ENCODE data around the gene APMAP.

The APMAP gene

GRCh38 chr20:24969186-24970029, 23.1 kb downstream of the APMAP start:
- DNase-seq (ENCODE audit: low read depth in 2 of 2, low spot score in 1 of 2), result no peak

GRCh38 chr20:24968278-24968800, 24.2 kb downstream of the APMAP start:
- no peak for DNase-seq (ENCODE audit: low read depth in 2 of 2, low spot score in 1 of 2)

GRCh38 chr20:24966317-24967012, 26.1 kb downstream of the APMAP start:
- DNase-seq (ENCODE audit: low read depth in 2 of 2, low spot score in 1 of 2), result no peak

GRCh38 chr20:24965065-24965919, 27.3 kb downstream of the APMAP start:
- DNase-seq (ENCODE audit: low read depth in 2 of 2, low spot score in 1 of 2), result no peak

- DNase-seq (ENCODE audit: low read depth in 2 of 2, low spot score in 1 of 2), result no peak
Measured at GRCh38 chr20:24964506-24964840, 28.1 kb downstream of the APMAP start.

- DNase-seq (ENCODE audit: low read depth in 2 of 2, low spot score in 1 of 2), result no peak
Measured at GRCh38 chr20:24963672-24964505, 28.7 kb downstream of the APMAP start.

DNA sequence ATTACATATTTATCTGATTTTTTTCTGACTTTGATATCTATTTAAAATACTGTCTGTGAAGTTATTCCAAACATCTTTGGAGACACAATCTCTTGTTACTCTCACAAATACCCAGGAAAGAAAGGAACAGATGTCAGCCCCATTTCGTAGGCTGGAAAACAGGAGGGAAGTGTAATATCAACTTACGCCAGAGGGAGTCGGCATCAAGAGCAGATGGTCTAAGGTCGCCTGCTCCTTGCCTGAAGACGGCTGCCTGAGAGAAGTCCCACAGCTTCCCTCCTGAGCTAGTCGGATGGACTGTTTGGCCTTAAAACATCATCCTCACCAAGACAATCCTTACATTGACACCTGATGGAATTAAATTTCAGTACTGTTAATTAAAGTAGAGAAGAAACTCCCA, 30.0 kb downstream of the APMAP start:
- no peak for DNase-seq (ENCODE audit: low read depth in 2 of 2, low spot score in 1 of 2)

DNA sequence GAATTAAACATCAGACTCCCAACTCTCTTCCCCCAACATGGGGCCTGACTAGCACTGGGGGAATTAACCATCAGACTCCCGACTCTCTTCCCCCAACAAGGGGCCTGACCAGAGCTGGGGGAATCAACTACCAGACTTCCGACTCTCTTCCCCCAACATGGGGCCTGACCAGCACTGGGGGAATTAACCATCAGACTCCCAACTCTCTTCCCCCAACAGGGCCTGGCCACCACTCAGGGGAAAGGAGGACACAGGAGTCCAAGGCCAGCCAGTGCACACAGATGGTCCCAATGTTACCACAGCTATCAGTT, 30.4 kb downstream of the APMAP start:
- no peak for DNase-seq (ENCODE audit: low read depth in 2 of 2, low spot score in 1 of 2)

DNA sequence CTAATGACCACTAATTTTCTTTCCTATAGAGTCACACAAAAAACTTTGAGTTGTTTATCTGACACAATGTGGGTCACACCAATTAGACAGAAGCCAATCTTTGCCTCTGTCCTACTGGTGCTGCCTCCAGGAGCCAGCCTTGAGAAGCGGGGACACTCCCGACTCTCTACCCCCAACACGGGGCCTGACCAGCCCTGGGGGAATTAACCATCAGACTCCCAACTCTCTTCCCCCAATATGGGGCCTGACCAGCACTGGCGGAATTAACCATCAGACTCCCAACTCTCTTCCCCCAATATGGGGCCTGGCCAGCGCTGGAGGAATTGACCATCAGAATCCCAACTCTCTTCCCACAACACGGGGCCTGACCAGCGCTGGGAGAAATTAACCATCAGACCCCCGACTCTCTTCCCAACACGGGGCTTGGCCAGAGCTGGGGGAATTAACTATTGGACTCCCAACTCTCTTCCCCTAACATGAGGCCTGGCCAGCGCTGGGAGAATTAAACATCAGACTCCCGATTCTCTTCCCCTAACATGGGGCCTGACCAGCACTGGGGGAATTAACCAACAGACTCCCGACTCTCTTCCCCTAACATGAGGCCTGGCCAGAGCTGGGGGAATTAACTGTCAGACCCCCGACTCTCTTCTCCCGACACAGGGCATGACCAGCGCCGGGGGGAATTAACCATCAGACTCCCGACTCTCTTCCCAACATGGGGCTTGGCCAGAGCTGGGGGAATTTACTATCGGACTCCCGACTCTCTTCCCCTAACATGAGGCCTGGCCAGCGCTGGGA, 31.0 kb downstream of the APMAP start:
- no peak for DNase-seq (ENCODE audit: low read depth in 2 of 2, low spot score in 1 of 2)

DNA sequence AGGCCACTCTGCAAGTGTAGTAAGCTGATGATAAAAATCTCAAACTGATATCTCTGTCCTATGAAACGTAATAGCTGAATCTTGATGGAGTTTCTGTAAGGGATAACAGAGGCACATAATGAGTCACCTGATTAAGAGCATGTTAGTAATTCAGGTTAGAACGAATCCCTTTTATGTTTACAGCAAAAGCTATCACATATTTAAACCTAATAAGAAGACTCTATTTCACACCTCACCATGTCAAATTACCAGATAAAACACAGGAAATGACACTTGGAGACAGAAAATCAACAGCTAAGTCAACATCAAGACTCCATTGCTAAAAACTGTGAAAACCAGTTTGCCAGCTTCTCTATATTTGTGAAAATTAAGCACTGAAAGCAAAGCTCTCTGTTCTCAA, 31.7 kb downstream of the APMAP start:
- no peak for DNase-seq (ENCODE audit: low read depth in 2 of 2, low spot score in 1 of 2)

GRCh38 chr20:24960302-24960801, 32.2 kb downstream of the APMAP start:
- no peak for DNase-seq (ENCODE audit: low read depth in 2 of 2, low spot score in 1 of 2)

- DNase-seq (ENCODE audit: low read depth in 2 of 2, low spot score in 1 of 2), result no peak
Measured at GRCh38 chr20:24959591-24960301, 32.8 kb downstream of the APMAP start.

- DNase-seq (ENCODE audit: low read depth in 2 of 2, low spot score in 1 of 2), result no peak
Measured at GRCh38 chr20:24958506-24959385, 33.8 kb downstream of the APMAP start.

DNA sequence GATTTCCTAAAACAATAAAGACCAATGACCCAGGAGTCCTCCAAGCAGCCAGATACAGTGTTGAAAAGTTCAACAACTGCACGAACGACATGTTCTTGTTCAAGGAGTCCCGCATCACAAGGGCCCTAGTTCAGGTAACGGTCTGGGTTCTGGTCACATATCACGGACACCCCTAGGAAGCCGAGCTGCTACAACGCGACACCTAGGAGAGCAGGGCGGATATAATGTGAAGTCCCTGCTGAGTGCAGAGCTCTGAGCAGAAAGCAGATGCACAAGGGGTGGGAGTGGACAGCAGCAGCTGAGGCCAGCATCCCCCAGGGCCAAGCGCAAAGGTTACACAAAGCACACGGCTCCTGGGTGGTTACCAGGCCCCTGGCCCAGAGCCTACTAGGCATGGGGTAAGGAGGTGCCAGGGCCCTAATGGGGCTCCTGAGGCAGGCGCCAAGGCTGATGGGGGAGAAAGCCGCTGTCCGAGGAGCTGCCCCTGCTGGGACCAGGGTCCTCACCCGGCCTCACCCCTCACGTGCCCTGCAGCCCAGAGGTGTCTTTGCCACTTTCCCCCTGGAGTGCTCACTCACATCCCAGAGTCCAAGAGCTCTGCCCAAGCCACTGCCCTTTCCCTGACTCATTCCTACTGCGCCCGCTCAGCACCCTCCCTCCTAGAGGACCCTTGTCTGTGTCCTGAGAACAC, 35.1 kb downstream of the APMAP start:
- DNase-seq (ENCODE audit: low read depth in 2 of 2, low spot score in 1 of 2), result no peak

- DNase-seq (ENCODE audit: low read depth in 2 of 2, low spot score in 1 of 2), result no peak
Measured at GRCh38 chr20:24956001-24956841, 36.3 kb downstream of the APMAP start.

GRCh38 chr20:24955045-24955444, 37.5 kb downstream of the APMAP start:
- no peak for DNase-seq (ENCODE audit: low read depth in 2 of 2, low spot score in 1 of 2)

GRCh38 chr20:24954566-24954965, 38.0 kb downstream of the APMAP start:
- no peak for DNase-seq (ENCODE audit: low read depth in 2 of 2, low spot score in 1 of 2)

Measured in stimulated activated CD8-positive, alpha-beta memory T cell treated with anti-CD3 and anti-CD28 coated beads, Interleukin-4, amount 100 ng/mL, for 4 hours (primary cell).